Bronchial epithelial cell (primary cell): ENCODE data around the gene B3GNT5. TPM values are rescaled to one million over a fixed set of nuclear protein-coding genes. Genes with fewer than 3 reads are reported as not detected.
A peak's percentile ranks its signal among the peaks of the same experiment; 100 is the strongest.

ENCODE experiments used
- DNase-seq: peaks from one replicate; pipeline ENCODE4 v3.0.0-alpha.2; 2010; ENCODE audit warnings: low read depth
- FAIRE-seq: peaks from 2 replicates; lab custom pipeline; 2011; peaks lifted over from hg19 to GRCh38; lab: Jason Lieb, UNC
- H3K27me3 ChIP-seq: 2 replicates; pipeline ENCODE4 v1.5.1; 2011; ENCODE audit warnings: low read length; ENCODE audit not compliant: control insufficient read depth, insufficient read depth
- H3K36me3 ChIP-seq: 2 replicates; pipeline ENCODE4 v1.5.1; 2011; ENCODE audit warnings: low read length; ENCODE audit not compliant: control insufficient read depth, insufficient read depth
- H3K4me3 ChIP-seq: 2 replicates; pipeline ENCODE4 v1.5.1; 2011; ENCODE audit warnings: mild to moderate bottlenecking, low read depth, low read length, control low read depth
- total RNA-seq: library from RNA; depleted of rRNA; stranded (reverse); fragments of >200 nt; gene quantifications from 2 replicates; pipeline ENCODE4 v1.2.1, GENCODE V29; 2014
- TF ChIP-seq, protein P1 (sequence below): IDR thresholded peaks from 2 replicates; pipeline ENCODE4 v1.5.1; 2011; ENCODE audit warnings: mild to moderate bottlenecking, moderate library complexity, low read length, control low read depth, inconsistent platforms; ENCODE audit not compliant: insufficient read depth, severe bottlenecking

B3GNT5 gene
- total RNA-seq, 1 donor from 2014 or later, result 31.6 TPM

DNA sequence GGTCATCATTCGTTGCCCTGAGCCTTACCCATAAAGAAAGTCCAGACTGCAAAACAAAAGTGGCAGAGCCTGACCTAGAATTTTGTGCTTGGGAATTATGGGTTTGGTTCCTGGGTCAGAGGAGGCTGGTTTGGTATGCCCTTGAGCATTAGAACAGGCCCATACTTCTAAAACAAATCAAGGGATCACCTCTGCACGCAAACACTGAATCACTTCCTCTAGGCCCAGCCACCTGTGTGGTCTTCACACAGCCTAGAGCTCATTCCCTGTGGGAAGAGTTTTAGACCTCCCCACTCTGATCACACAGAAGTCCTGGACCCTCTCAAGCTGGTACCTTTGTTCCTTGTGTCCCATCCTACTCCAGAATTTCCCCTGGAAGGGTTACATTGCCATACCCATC lies 59.4 kb downstream of the B3GNT5 start:
- Histone ChIP-seq H3K36me3 (no peaks in the 10 kb centered on the region), H3K4me3 (no peak overlapping the region), H3K27me3 (no peaks in the 10 kb centered on the region)
- DNase-seq, result peak; percentile 52
- TF ChIP-seq, protein P1, sequence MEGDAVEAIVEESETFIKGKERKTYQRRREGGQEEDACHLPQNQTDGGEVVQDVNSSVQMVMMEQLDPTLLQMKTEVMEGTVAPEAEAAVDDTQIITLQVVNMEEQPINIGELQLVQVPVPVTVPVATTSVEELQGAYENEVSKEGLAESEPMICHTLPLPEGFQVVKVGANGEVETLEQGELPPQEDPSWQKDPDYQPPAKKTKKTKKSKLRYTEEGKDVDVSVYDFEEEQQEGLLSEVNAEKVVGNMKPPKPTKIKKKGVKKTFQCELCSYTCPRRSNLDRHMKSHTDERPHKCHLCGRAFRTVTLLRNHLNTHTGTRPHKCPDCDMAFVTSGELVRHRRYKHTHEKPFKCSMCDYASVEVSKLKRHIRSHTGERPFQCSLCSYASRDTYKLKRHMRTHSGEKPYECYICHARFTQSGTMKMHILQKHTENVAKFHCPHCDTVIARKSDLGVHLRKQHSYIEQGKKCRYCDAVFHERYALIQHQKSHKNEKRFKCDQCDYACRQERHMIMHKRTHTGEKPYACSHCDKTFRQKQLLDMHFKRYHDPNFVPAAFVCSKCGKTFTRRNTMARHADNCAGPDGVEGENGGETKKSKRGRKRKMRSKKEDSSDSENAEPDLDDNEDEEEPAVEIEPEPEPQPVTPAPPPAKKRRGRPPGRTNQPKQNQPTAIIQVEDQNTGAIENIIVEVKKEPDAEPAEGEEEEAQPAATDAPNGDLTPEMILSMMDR, result no peak
- peak; percentile 40 for FAIRE-seq

DNA sequence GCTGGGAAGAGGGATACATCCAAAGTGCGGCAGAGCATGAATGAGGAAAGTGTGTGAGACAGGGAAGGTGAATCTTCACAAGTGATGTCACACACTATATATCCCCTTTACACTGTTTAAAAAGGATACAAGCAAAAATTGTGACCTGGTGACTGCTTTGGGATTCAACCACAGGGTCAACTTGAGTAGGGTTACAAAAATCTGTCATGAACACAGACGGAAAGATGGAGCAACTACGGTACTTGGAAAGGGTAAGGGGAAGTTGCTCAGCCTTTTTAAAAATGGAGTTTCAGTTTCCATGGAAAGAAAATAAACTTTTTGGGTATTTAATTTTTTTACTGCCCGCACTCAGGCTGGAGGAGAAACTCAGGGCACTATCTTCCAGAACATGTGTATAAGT lies 60.3 kb downstream of the B3GNT5 start:
- Histone ChIP-seq H3K36me3 (no peaks in the 10 kb centered on the region), H3K27me3 (no peaks in the 10 kb centered on the region), H3K4me3 (no peak overlapping the region)
- FAIRE-seq (no peak), DNase-seq (no peak)
- TF ChIP-seq, protein P1, result no peak

DNA sequence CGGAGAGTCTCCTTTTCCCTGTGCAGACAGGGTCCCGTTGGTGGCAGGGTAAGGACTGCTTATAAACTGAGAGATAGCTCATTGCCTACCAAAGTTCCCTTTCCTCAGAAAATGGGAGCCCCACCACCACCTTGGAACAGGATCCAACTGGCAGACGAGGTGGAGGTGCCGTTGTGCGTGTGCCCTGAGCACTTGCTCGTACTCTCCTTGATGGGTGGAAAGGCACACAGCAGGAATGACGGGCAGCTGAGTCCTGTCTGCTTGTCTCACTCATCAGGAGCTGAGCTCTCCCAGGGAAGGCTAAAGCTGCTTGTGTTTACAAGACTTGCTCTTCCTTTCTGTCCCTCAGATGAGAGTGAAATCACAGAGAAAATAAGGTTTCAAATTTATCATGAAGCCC lies 60.7 kb downstream of the B3GNT5 start:
- no peak for FAIRE-seq
- no peak overlapping the region for H3K4me3 ChIP-seq
- DNase-seq, result no peak
- H3K27me3 ChIP-seq, result no peaks in the 10 kb centered on the region
- H3K36me3 ChIP-seq, result no peaks in the 10 kb centered on the region
- TF ChIP-seq, protein P1, result no peak

- TF ChIP-seq, protein P1, result no peak
- no peak overlapping the region for H3K4me3 ChIP-seq
- FAIRE-seq (no peak), DNase-seq (no peak)
- no peaks in the 10 kb centered on the region for H3K36me3 ChIP-seq
- H3K27me3 ChIP-seq, result no peaks in the 10 kb centered on the region
Observed at GRCh38 chr3:183315739-183316138, 62.7 kb downstream of the B3GNT5 start.

GRCh38 chr3:183317271-183317670 lies 64.2 kb downstream of the B3GNT5 start:
- TF ChIP-seq, protein P1, result no peak

More at GRCh38 chr3:183317271-183317670, 64.2 kb downstream of the B3GNT5 start:
- DNase-seq (peak; percentile 55), FAIRE-seq (no peak)
- Histone ChIP-seq H3K4me3 (no peak overlapping the region), H3K36me3 (no peaks in the 10 kb centered on the region), H3K27me3 (no peaks in the 10 kb centered on the region)
